ENCODE measurements around the gene ZNF827. TPM values are rescaled to one million over a fixed set of nuclear protein-coding genes. Genes with fewer than 3 reads are reported as not detected.

The ZNF827 gene
- total RNA-seq, 1 experiment from 2014 or later, result 19.1 TPM

DNA sequence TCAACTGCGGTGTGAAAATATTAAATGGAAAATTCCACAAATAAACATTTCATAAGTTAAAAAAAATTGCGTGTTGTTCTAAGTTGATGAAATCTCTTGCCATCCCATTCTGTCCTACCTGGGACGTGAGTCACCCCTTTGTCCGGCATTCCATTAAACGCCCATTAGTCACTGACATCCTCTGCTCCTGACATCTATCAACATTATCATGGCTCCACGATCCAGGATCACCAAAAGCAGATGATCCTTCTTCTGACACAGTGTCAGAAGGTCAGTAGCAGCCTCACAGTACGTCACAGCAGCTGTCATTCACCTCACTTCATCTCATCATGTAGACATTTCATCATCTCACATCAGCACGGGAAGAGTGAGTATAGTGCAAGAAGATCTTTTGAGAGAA, 125.7 kb downstream of the ZNF827 start (continued):
- TF ChIP-seq, protein P1, sequence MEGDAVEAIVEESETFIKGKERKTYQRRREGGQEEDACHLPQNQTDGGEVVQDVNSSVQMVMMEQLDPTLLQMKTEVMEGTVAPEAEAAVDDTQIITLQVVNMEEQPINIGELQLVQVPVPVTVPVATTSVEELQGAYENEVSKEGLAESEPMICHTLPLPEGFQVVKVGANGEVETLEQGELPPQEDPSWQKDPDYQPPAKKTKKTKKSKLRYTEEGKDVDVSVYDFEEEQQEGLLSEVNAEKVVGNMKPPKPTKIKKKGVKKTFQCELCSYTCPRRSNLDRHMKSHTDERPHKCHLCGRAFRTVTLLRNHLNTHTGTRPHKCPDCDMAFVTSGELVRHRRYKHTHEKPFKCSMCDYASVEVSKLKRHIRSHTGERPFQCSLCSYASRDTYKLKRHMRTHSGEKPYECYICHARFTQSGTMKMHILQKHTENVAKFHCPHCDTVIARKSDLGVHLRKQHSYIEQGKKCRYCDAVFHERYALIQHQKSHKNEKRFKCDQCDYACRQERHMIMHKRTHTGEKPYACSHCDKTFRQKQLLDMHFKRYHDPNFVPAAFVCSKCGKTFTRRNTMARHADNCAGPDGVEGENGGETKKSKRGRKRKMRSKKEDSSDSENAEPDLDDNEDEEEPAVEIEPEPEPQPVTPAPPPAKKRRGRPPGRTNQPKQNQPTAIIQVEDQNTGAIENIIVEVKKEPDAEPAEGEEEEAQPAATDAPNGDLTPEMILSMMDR (IDR thresholded peaks at IDR 0.05 in 2 of 3, conservative IDR thresholded peaks at IDR 0.05 in 1 of 3; ENCODE audit: borderline replicate concordance in 1 of 3, insufficient read depth in 1 of 3, low read depth in 2 of 3, low read length in 2 of 3), result no peak
- TF ChIP-seq YY1 (IDR thresholded peaks at IDR 0.05; ENCODE audit: extremely low read depth, insufficient replicate concordance, low read depth, low read length) (peak; percentile 60), FOSL1 (IDR thresholded peaks at IDR 0.05; ENCODE audit: low read depth) (peak; percentile 93), EZH2phosphoT487 (IDR thresholded peaks at IDR 0.05; ENCODE audit: borderline replicate concordance) (no peak), ELF1 (IDR thresholded peaks at IDR 0.05; ENCODE audit: borderline replicate concordance, low read depth) (no peak), CBX3 (IDR thresholded peaks at IDR 0.05; ENCODE audit: low read depth) (peak; percentile 84), ZFX (IDR thresholded peaks at IDR 0.05) (no peak), POLR2AphosphoS5 (IDR thresholded peaks at IDR 0.05; ENCODE audit: low read depth, low read length) (peak; percentile 55), EGR1 (IDR thresholded peaks at IDR 0.05; ENCODE audit: low read depth) (0 out of 2 replicates have a peak, but pooled peaks have one; percentile 10), EZH2 (IDR thresholded peaks at IDR 0.05) (no peak), CEBPB (IDR thresholded peaks at IDR 0.05; ENCODE audit: low read depth) (peak; percentile 96), RAD21 (IDR thresholded peaks at IDR 0.05; ENCODE audit: low read depth) (0 out of 2 replicates have a peak, but pooled peaks have one; percentile 18), SRF (IDR thresholded peaks at IDR 0.05; ENCODE audit: low read depth) (peak; percentile 76), POLR2A (IDR thresholded peaks at IDR 0.05; ENCODE audit: borderline replicate concordance, extremely low read depth, insufficient read depth, insufficient read length) (no peak), ZNF274 (IDR thresholded peaks at IDR 0.05; ENCODE audit: low read depth, low read length) (no peak)
- TF ChIP-seq, protein P2, sequence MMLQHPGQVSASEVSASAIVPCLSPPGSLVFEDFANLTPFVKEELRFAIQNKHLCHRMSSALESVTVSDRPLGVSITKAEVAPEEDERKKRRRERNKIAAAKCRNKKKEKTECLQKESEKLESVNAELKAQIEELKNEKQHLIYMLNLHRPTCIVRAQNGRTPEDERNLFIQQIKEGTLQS (IDR thresholded peaks at IDR 0.05), result peak; percentile 86
- TF ChIP-seq, protein P3, sequence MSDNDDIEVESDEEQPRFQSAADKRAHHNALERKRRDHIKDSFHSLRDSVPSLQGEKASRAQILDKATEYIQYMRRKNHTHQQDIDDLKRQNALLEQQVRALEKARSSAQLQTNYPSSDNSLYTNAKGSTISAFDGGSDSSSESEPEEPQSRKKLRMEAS (IDR thresholded peaks at IDR 0.05), result peak; percentile 65

All from HCT116 (cell line).